ENCODE data around the gene SMIM11.
"Not testable (repeated sequence)": the region's sequence is repeated elsewhere in the genome, so short reads cannot be mapped to it uniquely, and the experiment has no call there.

SMIM11 gene, protein sequence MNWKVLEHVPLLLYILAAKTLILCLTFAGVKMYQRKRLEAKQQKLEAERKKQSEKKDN

DNA sequence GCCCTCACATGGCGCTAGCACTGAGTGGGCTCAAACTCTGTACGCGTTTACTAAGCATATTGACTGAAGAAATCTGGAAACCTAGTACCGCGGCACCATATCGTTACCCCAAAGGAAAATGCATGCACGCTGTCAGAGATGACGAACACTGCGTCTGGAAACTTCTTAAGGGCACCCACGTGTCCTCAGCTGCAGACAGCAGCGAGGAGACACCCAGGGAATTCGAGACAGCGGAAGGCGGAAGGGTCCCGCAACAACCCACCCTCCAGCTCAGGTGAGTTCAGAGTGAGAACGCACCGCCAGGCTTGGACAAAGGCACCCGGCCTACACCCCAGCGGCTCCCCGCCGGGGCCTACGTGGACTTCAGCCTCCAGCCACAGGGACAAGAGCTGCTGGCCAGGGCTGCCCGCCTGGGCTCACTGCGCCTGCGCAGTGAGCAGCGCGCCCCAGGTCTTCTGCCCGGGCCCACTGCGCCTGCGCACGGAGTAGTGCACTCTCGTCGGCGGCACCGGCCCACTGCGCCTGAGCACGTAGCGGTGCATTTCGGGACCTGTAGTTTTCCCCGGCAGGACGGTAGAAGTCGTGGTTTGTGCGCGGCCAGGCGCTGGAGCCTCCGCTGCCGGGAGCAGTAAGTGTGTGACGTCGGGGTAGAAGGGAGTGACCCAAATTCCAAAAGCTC is at the start of gene SMIM11:
TSS of gene SMIM11 (plus strand) at position 568 of the 679 bp plus-strand sequence. CDS start 3,998 bp downstream, outside the sequence.
- not testable (repeated sequence) for H3K4me3 ChIP-seq (ENCODE audit: low read length); H3K27ac ChIP-seq (ENCODE audit: low read length); H3K27me3 ChIP-seq (ENCODE audit: insufficient read depth, low read length); H3K9ac ChIP-seq (ENCODE audit: low read depth, low read length); H3K36me3 ChIP-seq (ENCODE audit: insufficient read depth, low read depth, low read length); H3K9me3 ChIP-seq (ENCODE audit: insufficient read depth, low read depth, low read length); H3K4me1 ChIP-seq (ENCODE audit: insufficient read depth, low read length)

DNA sequence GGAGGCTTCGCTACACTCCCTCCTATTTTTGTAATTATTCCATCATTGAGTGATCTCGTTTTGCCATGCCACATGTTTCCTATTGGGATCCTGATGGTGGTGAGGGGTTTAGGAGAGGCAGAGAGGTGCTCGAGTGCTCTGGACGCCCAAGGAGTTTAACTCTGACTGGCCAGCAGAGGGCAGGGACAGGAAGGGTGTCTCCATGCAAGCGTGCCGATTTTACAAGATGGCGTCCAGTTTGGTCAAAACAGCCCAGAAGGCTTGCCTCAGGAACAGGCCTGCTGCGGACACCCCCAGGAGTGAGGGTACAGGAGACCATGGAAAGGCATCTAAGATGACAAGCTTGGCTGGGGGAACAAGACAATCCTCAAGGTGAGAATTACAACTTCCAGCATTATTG is 45.3 kb upstream of the SMIM11 start:
- no peak overlapping the region for H3K27ac ChIP-seq (ENCODE audit: low read length)
- H3K9me3 ChIP-seq (ENCODE audit: insufficient read depth, low read depth, low read length): 0 out of 2 replicates have a peak, but pooled peaks cover 6% of the 10 kb centered on the region
- no peak overlapping the region for H3K4me3 ChIP-seq (ENCODE audit: low read length)
- no peaks in the 10 kb centered on the region for H3K27me3 ChIP-seq (ENCODE audit: insufficient read depth, low read length)
- H3K9ac ChIP-seq (ENCODE audit: low read depth, low read length): no peak overlapping the region
- H3K4me1 ChIP-seq (ENCODE audit: insufficient read depth, low read length): no peaks in the 10 kb centered on the region
- H3K36me3 ChIP-seq (ENCODE audit: insufficient read depth, low read depth, low read length): no peaks in the 10 kb centered on the region

DNA sequence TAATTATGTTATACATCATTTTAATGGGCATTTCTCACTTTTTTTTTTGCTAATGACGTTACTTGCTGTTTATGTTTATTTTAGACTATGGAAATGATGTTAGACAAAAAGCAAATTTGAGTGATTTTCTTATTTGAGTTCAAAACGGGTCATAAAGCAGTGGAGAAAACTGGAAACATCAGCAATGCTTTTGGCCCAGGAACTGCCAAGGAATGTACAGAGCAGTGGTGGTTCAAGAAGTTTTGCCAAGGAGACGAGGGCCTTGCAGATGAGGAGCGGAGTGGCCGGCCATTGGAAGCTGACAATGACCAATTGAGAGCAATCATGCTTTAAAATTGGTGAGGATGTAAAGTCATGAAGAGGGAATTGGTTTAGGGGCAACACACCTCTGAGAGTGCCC is 43.6 kb upstream of the SMIM11 start:
- no peaks in the 10 kb centered on the region for H3K4me1 ChIP-seq (ENCODE audit: insufficient read depth, low read length)
- H3K27ac ChIP-seq (ENCODE audit: low read length): no peak overlapping the region
- H3K4me3 ChIP-seq (ENCODE audit: low read length): no peak overlapping the region
- no peaks in the 10 kb centered on the region for H3K27me3 ChIP-seq (ENCODE audit: insufficient read depth, low read length)
- 0 out of 2 replicates have a peak, but pooled peaks cover 6% of the 10 kb centered on the region for H3K9me3 ChIP-seq (ENCODE audit: insufficient read depth, low read depth, low read length)
- no peaks in the 10 kb centered on the region for H3K36me3 ChIP-seq (ENCODE audit: insufficient read depth, low read depth, low read length)
- no peak overlapping the region for H3K9ac ChIP-seq (ENCODE audit: low read depth, low read length)

DNA sequence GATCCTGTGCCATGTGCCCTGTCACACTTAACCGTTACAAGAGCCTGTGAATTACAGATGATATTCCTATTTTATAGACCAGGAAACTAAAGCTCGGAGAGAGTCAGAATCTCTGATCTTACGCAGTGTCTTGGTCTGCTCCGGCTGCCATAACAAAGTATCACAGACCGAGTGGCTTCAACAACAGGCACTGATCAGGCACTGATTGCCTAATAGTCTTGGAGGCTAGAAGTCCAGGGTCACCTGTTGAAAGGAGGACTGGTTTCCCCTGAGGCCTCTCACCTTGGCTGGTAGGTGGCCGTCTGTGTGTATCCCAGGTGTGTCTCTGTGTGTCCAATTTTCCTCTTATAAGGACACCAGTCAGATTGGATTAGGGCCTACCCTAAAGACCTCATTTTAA is 43.0 kb upstream of the SMIM11 start:
- H3K4me1 ChIP-seq (ENCODE audit: insufficient read depth, low read length): no peaks in the 10 kb centered on the region
- H3K4me3 ChIP-seq (ENCODE audit: low read length): no peak overlapping the region
- no peaks in the 10 kb centered on the region for H3K27me3 ChIP-seq (ENCODE audit: insufficient read depth, low read length)
- no peak overlapping the region for H3K9ac ChIP-seq (ENCODE audit: low read depth, low read length)
- H3K9me3 ChIP-seq (ENCODE audit: insufficient read depth, low read depth, low read length): 0 out of 2 replicates have a peak, but pooled peaks cover 6% of the 10 kb centered on the region
- H3K36me3 ChIP-seq (ENCODE audit: insufficient read depth, low read depth, low read length): no peaks in the 10 kb centered on the region
- H3K27ac ChIP-seq (ENCODE audit: low read length): no peak overlapping the region

DNA sequence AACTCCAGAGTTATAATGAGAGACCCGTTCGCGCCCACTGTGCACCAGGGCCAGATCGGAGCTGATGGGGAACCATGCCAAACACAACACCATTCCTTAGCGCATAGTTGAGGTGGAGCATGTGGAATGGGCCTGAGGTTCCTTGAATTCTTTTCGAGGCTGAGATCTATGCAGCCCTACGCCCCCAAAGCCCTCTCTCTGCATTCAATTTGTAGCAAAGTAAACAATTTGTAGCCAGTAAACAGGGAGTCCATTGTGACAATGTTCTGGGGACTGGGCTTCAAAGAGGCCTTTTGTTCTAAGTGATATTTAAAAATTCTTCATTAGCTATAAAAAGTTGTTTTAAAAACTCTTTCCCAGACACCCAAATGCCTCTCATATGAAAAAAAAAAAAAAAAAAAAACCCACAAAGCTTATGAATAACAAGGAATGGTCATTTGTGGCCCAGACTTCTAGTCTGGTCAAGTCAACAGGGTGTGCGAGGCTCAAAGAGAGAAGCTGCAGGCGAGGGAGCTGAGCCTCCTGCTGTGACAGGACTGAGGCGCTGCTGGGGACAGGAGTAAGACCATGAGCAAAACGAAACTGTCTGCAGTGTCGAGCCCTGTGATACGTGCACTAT is 42.1 kb upstream of the SMIM11 start:
- H3K27ac ChIP-seq (ENCODE audit: low read length): no peak overlapping the region
- no peak overlapping the region for H3K9ac ChIP-seq (ENCODE audit: low read depth, low read length)
- no peaks in the 10 kb centered on the region for H3K4me1 ChIP-seq (ENCODE audit: insufficient read depth, low read length)
- H3K4me3 ChIP-seq (ENCODE audit: low read length): no peak overlapping the region
- H3K9me3 ChIP-seq (ENCODE audit: insufficient read depth, low read depth, low read length): 0 out of 2 replicates have a peak, but pooled peaks cover 6% of the 10 kb centered on the region
- no peaks in the 10 kb centered on the region for H3K36me3 ChIP-seq (ENCODE audit: insufficient read depth, low read depth, low read length)
- no peaks in the 10 kb centered on the region for H3K27me3 ChIP-seq (ENCODE audit: insufficient read depth, low read length)

DNA sequence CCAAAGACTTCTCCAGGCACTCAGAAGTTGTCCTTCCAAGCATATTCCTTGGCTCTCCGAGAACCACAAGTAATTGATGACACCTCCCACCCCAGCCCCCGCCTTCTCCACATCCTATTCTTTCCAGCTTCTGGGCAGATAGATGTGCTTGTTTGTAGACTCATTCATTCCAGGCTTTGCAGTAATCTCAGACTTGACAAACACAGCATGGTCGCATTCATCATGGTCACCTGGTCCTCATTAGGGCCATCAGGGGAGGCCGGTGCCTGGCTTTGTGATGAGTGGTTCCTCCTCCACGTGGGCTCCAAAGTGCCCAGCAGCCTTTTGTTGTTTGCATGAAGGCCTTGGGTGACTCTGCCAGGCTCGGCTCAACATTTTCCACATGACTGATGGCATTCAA is 40.0 kb upstream of the SMIM11 start:
- Histone ChIP-seq H3K9me3 (ENCODE audit: insufficient read depth, low read depth, low read length) (no peaks in the 10 kb centered on the region), H3K27me3 (ENCODE audit: insufficient read depth, low read length) (no peaks in the 10 kb centered on the region), H3K27ac (ENCODE audit: low read length) (no peak overlapping the region), H3K9ac (ENCODE audit: low read depth, low read length) (no peak overlapping the region), H3K4me1 (ENCODE audit: insufficient read depth, low read length) (no peaks in the 10 kb centered on the region), H3K36me3 (ENCODE audit: insufficient read depth, low read depth, low read length) (no peaks in the 10 kb centered on the region), H3K4me3 (ENCODE audit: low read length) (no peak overlapping the region)

DNA sequence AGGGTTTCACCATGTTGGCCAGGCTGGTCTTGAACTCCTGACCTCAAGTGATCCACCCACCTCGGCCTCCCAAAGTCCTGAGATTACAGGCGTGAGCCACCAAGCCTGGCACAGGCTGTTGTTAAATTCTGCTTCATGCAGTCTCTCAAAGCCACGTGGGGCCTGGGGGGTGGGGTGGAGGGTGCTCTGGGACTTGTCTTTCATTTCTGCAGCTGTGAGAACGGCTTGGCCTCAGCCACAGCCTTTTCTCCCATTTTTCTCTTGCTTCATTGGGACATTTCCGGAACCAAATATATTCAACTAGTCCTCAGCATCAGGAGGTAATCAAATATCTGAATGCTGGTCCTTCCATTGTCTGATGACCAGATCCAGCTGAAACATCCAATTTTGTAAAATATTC is 39.1 kb upstream of the SMIM11 start:
- H3K9ac ChIP-seq (ENCODE audit: low read depth, low read length): no peak overlapping the region
- H3K27me3 ChIP-seq (ENCODE audit: insufficient read depth, low read length): no peaks in the 10 kb centered on the region
- H3K27ac ChIP-seq (ENCODE audit: low read length): no peak overlapping the region
- no peaks in the 10 kb centered on the region for H3K4me1 ChIP-seq (ENCODE audit: insufficient read depth, low read length)
- no peaks in the 10 kb centered on the region for H3K36me3 ChIP-seq (ENCODE audit: insufficient read depth, low read depth, low read length)
- no peak overlapping the region for H3K4me3 ChIP-seq (ENCODE audit: low read length)
- H3K9me3 ChIP-seq (ENCODE audit: insufficient read depth, low read depth, low read length): no peaks in the 10 kb centered on the region

DNA sequence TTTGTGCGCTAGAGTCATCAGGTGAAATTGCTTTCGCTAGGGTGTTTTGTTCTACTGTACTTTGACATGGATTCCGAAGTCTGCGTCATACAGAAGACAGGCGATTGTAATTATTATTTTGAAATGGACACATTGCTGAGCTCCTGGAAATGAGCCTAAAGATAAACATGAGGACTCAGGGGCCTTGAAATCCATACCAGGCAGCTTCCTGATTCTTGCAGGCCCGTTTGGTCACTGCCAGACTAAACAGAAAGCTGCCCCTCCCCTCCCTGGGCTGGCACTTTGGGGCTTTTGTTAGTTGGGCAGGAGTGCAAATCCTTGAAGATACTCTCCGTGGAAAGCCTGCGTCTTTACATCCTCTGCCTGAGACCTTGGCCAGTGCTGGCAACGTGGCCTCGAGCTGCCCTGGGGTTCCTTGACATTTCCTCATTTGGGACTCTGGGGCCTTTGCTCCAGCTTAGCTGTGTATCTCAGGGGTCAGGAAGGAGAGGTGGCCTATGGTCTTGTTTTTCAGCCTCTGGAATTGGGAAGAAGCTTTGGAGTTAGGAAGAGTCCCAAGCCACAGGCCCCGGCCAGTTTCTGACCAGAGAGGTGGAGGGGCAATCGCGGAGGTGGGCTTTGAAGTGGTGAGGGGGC is 38.4 kb upstream of the SMIM11 start:
- Histone ChIP-seq H3K27me3 (ENCODE audit: insufficient read depth, low read length) (no peaks in the 10 kb centered on the region), H3K27ac (ENCODE audit: low read length) (no peak overlapping the region), H3K4me1 (ENCODE audit: insufficient read depth, low read length) (no peaks in the 10 kb centered on the region), H3K9me3 (ENCODE audit: insufficient read depth, low read depth, low read length) (no peaks in the 10 kb centered on the region), H3K36me3 (ENCODE audit: insufficient read depth, low read depth, low read length) (no peaks in the 10 kb centered on the region), H3K4me3 (ENCODE audit: low read length) (no peak overlapping the region), H3K9ac (ENCODE audit: low read depth, low read length) (no peak overlapping the region)

DNA sequence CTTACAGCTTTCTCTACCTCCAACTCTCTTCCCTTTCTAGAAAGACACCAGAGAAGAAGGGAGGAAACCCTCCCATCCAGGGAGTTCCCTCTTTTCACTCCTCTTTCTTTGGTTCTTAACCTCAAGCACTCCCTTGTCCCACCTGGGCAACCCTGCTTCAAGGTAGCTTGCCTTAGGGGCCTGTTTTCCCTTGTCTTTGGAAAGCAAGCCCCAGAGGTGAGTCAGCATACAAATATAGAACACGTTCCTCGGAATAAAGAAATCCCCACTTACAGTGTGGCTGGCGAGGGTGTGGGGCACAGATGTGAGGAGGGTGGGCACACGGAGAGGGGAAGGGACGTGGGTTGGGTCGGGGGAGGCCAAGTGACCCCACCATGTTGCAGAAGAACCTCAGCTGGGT is 37.6 kb upstream of the SMIM11 start:
- H3K4me1 ChIP-seq (ENCODE audit: insufficient read depth, low read length): no peaks in the 10 kb centered on the region
- no peak overlapping the region for H3K4me3 ChIP-seq (ENCODE audit: low read length)
- H3K9me3 ChIP-seq (ENCODE audit: insufficient read depth, low read depth, low read length): no peaks in the 10 kb centered on the region
- H3K27me3 ChIP-seq (ENCODE audit: insufficient read depth, low read length): no peaks in the 10 kb centered on the region
- no peak overlapping the region for H3K27ac ChIP-seq (ENCODE audit: low read length)
- no peak overlapping the region for H3K9ac ChIP-seq (ENCODE audit: low read depth, low read length)
- H3K36me3 ChIP-seq (ENCODE audit: insufficient read depth, low read depth, low read length): no peaks in the 10 kb centered on the region

DNA sequence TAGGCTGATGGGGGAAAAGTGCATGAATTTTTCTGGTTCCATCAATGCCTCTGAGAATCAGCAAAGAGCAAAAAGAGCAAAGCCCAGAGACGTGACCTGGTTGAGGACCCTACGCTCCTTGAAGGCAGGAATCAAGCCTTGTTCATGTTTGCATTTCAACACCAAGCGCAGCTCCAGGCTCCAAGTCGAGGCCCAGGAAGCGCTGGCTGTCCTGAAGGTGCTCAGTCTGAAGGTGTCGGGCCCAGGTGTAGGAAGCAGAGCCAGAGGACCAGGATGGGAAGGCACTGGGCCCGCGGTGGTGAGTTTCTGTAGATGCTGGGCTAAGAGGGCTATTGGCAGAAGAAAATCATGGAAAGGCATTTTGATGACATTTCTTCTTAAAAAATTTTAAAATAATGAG is 37.1 kb upstream of the SMIM11 start:
- H3K4me1 ChIP-seq (ENCODE audit: insufficient read depth, low read length): no peaks in the 10 kb centered on the region
- no peaks in the 10 kb centered on the region for H3K9me3 ChIP-seq (ENCODE audit: insufficient read depth, low read depth, low read length)
- H3K4me3 ChIP-seq (ENCODE audit: low read length): no peak overlapping the region
- no peak overlapping the region for H3K27ac ChIP-seq (ENCODE audit: low read length)
- H3K27me3 ChIP-seq (ENCODE audit: insufficient read depth, low read length): no peaks in the 10 kb centered on the region
- no peaks in the 10 kb centered on the region for H3K36me3 ChIP-seq (ENCODE audit: insufficient read depth, low read depth, low read length)
- H3K9ac ChIP-seq (ENCODE audit: low read depth, low read length): no peak overlapping the region

DNA sequence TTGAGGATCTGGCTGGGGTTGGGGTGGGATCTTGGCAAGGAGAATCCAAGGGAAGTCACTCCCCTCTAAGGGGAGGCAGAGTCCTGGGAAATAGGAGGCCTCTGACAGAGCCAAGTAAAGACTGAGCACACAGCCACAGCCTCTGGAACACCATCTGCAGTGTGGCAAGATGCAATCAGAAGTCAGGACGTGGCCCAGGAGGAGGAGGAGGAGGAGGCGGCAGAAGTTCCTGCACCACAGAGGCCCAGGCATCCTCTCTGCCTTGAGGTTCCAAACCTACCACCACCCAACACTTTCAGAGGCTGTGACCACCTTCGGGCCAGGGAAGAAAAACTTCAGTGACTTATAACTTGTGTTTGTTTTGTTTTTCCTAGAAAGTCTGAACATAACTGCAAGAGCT is 35.2 kb upstream of the SMIM11 start:
- Histone ChIP-seq H3K4me1 (ENCODE audit: insufficient read depth, low read length) (no peaks in the 10 kb centered on the region), H3K36me3 (ENCODE audit: insufficient read depth, low read depth, low read length) (no peaks in the 10 kb centered on the region), H3K27me3 (ENCODE audit: insufficient read depth, low read length) (no peaks in the 10 kb centered on the region), H3K27ac (ENCODE audit: low read length) (no peak overlapping the region), H3K9me3 (ENCODE audit: insufficient read depth, low read depth, low read length) (no peaks in the 10 kb centered on the region), H3K9ac (ENCODE audit: low read depth, low read length) (no peak overlapping the region), H3K4me3 (ENCODE audit: low read length) (no peak overlapping the region)

DNA sequence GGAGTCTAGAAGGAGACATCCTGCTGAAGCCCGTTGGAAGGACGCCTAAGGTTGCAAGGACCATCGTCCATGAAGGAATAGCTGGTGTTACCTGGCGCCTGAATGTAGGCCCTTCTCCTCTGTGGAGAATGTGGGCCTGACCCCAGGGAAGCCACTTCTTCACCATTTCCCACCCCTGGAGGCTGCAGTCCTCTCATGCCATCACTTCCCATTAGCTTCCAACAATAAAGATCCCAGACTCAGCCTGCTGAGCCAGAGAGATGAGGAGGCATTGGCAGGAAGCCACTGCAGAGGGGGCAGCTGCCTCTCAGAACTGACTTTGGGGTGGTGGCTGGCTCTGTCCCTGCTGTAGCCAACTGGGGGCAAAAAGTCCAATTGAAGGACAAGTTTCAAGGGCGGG is 32.8 kb upstream of the SMIM11 start:
- H3K27me3 ChIP-seq (ENCODE audit: insufficient read depth, low read length): no peaks in the 10 kb centered on the region
- H3K9me3 ChIP-seq (ENCODE audit: insufficient read depth, low read depth, low read length): no peaks in the 10 kb centered on the region
- H3K27ac ChIP-seq (ENCODE audit: low read length): no peak overlapping the region
- no peak overlapping the region for H3K4me3 ChIP-seq (ENCODE audit: low read length)
- no peaks in the 10 kb centered on the region for H3K4me1 ChIP-seq (ENCODE audit: insufficient read depth, low read length)
- H3K36me3 ChIP-seq (ENCODE audit: insufficient read depth, low read depth, low read length): no peaks in the 10 kb centered on the region
- no peak overlapping the region for H3K9ac ChIP-seq (ENCODE audit: low read depth, low read length)

All from iPS-20b (cell line).